ENCODE measurements around the gene TAS2R40. TPM values are rescaled to one million over a fixed set of nuclear protein-coding genes. Genes with fewer than 3 reads are reported as not detected.
"Not testable (repeated sequence)": the region's sequence is repeated elsewhere in the genome, so short reads cannot be mapped to it uniquely, and the experiment has no call there.

Gene TAS2R40
- not detected for total RNA-seq

GRCh38 chr7:143221737-143222136 is at the start of gene TAS2R40:
Gene TAS2R40, plus strand, starts transcription at chr7:143222037. Its CDS starts 42 bp downstream, at chr7:143222079.
- H3K4me1 Mint-ChIP-seq, result no peaks in the 10 kb centered on the region
- ChIA-PET POLR2A (no interaction called here), CTCF (interaction anchor here (0.7 to 9.0 kb wide), 3 partner anchors 85 to 349 kb away, joined by 3 to 235 read pairs (median 3); no protein-coding TSS in a partner anchor)
- no peak within 1 kb of the TSS for H3K4me3 Mint-ChIP-seq
- no peaks in the 10 kb centered on the region for H3K9me3 Mint-ChIP-seq
- H3K27ac Mint-ChIP-seq, result no peak within 1 kb of the TSS
- DNase-seq, result no peak
- peaks cover 42% of the 10 kb centered on the region for H3K27me3 Mint-ChIP-seq
- H3K36me3 Mint-ChIP-seq (ENCODE audit: low read depth), result no peaks in the 10 kb centered on the region

- CTCF ChIA-PET, result no interaction called here
- Mint-ChIP-seq H3K9me3 (no peaks in the 10 kb centered on the region), H3K27me3 (peaks cover 3% of the 10 kb centered on the region), H3K4me3 (no peak overlapping the region), H3K4me1 (no peaks in the 10 kb centered on the region), H3K36me3 (ENCODE audit: low read depth) (no peaks in the 10 kb centered on the region), H3K27ac (no peak overlapping the region)
- DNase-seq, result no peak
- POLR2A ChIA-PET, result no interaction called here
These were observed 49.5 kb upstream of the TAS2R40 start for GRCh38 chr7:143172354-143172753.

GRCh38 chr7:143176128-143176527 is 45.7 kb upstream of the TAS2R40 start:
- peaks cover 8% of the 10 kb centered on the region for H3K9me3 Mint-ChIP-seq
- H3K36me3 Mint-ChIP-seq (ENCODE audit: low read depth), result no peaks in the 10 kb centered on the region
- H3K4me1 Mint-ChIP-seq, result no peaks in the 10 kb centered on the region
- no peak overlapping the region for H3K4me3 Mint-ChIP-seq
- peaks cover 3% of the 10 kb centered on the region for H3K27me3 Mint-ChIP-seq
- ChIA-PET CTCF (no interaction called here), POLR2A (no interaction called here)
- H3K27ac Mint-ChIP-seq, result no peak overlapping the region
- no peak for DNase-seq

- no peaks in the 10 kb centered on the region for H3K4me1 Mint-ChIP-seq
- no peaks in the 10 kb centered on the region for H3K27me3 Mint-ChIP-seq
- ChIA-PET CTCF (no interaction called here), POLR2A (no interaction called here)
- H3K36me3 Mint-ChIP-seq (ENCODE audit: low read depth), result no peaks in the 10 kb centered on the region
- H3K4me3 Mint-ChIP-seq, result no peak overlapping the region
- DNase-seq, result no peak
- H3K27ac Mint-ChIP-seq, result no peak overlapping the region
- H3K9me3 Mint-ChIP-seq, result peaks cover 8% of the 10 kb centered on the region
These were observed 44.3 kb upstream of the TAS2R40 start for GRCh38 chr7:143177374-143178119.

- CTCF ChIA-PET; POLR2A ChIA-PET; H3K9me3 Mint-ChIP-seq; H3K4me1 Mint-ChIP-seq; H3K4me3 Mint-ChIP-seq; DNase-seq; H3K36me3 Mint-ChIP-seq (ENCODE audit: low read depth); H3K27ac Mint-ChIP-seq; H3K27me3 Mint-ChIP-seq: not testable (repeated sequence)
These were observed 41.1 kb upstream of the TAS2R40 start for GRCh38 chr7:143180771-143181170.

- peaks cover 8% of the 10 kb centered on the region for H3K9me3 Mint-ChIP-seq
- no peak overlapping the region for H3K4me3 Mint-ChIP-seq
- CTCF ChIA-PET, result no interaction called here
- peaks cover 11% of the 10 kb centered on the region for H3K27me3 Mint-ChIP-seq
- no peak for DNase-seq
- no peaks in the 10 kb centered on the region for H3K36me3 Mint-ChIP-seq (ENCODE audit: low read depth)
- no peak overlapping the region for H3K27ac Mint-ChIP-seq
- H3K4me1 Mint-ChIP-seq, result no peaks in the 10 kb centered on the region
- POLR2A ChIA-PET, result no interaction called here
These were observed 40.5 kb upstream of the TAS2R40 start for GRCh38 chr7:143181349-143181748.

- POLR2A ChIA-PET, result no interaction called here
- CTCF ChIA-PET, result no interaction called here
- Mint-ChIP-seq H3K36me3 (ENCODE audit: low read depth) (no peaks in the 10 kb centered on the region), H3K27me3 (peaks cover 15% of the 10 kb centered on the region), H3K27ac (no peak within 1 kb of the TSS), H3K4me3 (no peak within 1 kb of the TSS), H3K4me1 (no peaks in the 10 kb centered on the region), H3K9me3 (peaks cover 5% of the 10 kb centered on the region)
- no peak for DNase-seq
These were observed 38.8 kb upstream of the TAS2R40 start, which contains the start of gene TAS2R39 for GRCh38 chr7:143183024-143183423. Gene TAS2R39, plus strand, starts transcription at chr7:143183419. Its CDS starts 0 bp downstream, at chr7:143183419.

- no peaks in the 10 kb centered on the region for H3K36me3 Mint-ChIP-seq (ENCODE audit: low read depth)
- no peak for DNase-seq
- no peaks in the 10 kb centered on the region for H3K4me1 Mint-ChIP-seq
- H3K9me3 Mint-ChIP-seq, result no peaks in the 10 kb centered on the region
- POLR2A ChIA-PET, result no interaction called here
- H3K27me3 Mint-ChIP-seq, result peaks cover 15% of the 10 kb centered on the region
- CTCF ChIA-PET, result no interaction called here
- no peak overlapping the region for H3K27ac Mint-ChIP-seq
- no peak overlapping the region for H3K4me3 Mint-ChIP-seq
These were observed 36.3 kb upstream of the TAS2R40 start for GRCh38 chr7:143185551-143185950.

GRCh38 chr7:143188994-143189393 is 32.8 kb upstream of the TAS2R40 start:
- DNase-seq, result no peak
- Mint-ChIP-seq H3K36me3 (ENCODE audit: low read depth) (no peaks in the 10 kb centered on the region), H3K9me3 (no peaks in the 10 kb centered on the region), H3K4me1 (no peaks in the 10 kb centered on the region), H3K27ac (no peak overlapping the region), H3K4me3 (no peak overlapping the region), H3K27me3 (peaks cover 12% of the 10 kb centered on the region)
- CTCF ChIA-PET, result interaction anchor here (0.8 kb wide), 1 partner anchor 26 kb away, joined by 3 read pairs; no protein-coding TSS in a partner anchor
- POLR2A ChIA-PET, result no interaction called here

GRCh38 chr7:143193880-143194279 is 28.0 kb upstream of the TAS2R40 start:
- no peak for DNase-seq
- ChIA-PET CTCF (no interaction called here), POLR2A (no interaction called here)
- no peaks in the 10 kb centered on the region for H3K36me3 Mint-ChIP-seq (ENCODE audit: low read depth)
- H3K9me3 Mint-ChIP-seq, result no peaks in the 10 kb centered on the region
- peaks cover 6% of the 10 kb centered on the region for H3K27me3 Mint-ChIP-seq
- no peak overlapping the region for H3K4me3 Mint-ChIP-seq
- no peak overlapping the region for H3K27ac Mint-ChIP-seq
- H3K4me1 Mint-ChIP-seq, result no peaks in the 10 kb centered on the region

- Mint-ChIP-seq H3K36me3 (ENCODE audit: low read depth) (no peaks in the 10 kb centered on the region), H3K9me3 (no peaks in the 10 kb centered on the region), H3K27me3 (peaks cover 19% of the 10 kb centered on the region), H3K27ac (no peak overlapping the region), H3K4me1 (no peaks in the 10 kb centered on the region), H3K4me3 (no peak overlapping the region)
- POLR2A ChIA-PET, result no interaction called here
- CTCF ChIA-PET, result interaction anchor here (1.3 kb wide), 1 partner anchor 16 kb away, joined by 4 read pairs; no protein-coding TSS in a partner anchor
- DNase-seq, result no peak
These were observed 22.8 kb upstream of the TAS2R40 start for GRCh38 chr7:143199040-143199439.

GRCh38 chr7:143202161-143202560 is 19.7 kb upstream of the TAS2R40 start:
- Mint-ChIP-seq H3K9me3 (no peaks in the 10 kb centered on the region), H3K4me3 (no peak overlapping the region), H3K27me3 (peaks cover 24% of the 10 kb centered on the region), H3K27ac (no peak overlapping the region), H3K4me1 (peaks cover 12% of the 10 kb centered on the region), H3K36me3 (ENCODE audit: low read depth) (no peaks in the 10 kb centered on the region)
- DNase-seq, result no peak
- ChIA-PET CTCF (interaction anchor here (0.9 to 2.7 kb wide), 3 partner anchors 13 to 329 kb away, joined by 3 to 14 read pairs (median 3); no protein-coding TSS in a partner anchor), POLR2A (no interaction called here)

- no peak for DNase-seq
- Mint-ChIP-seq H3K36me3 (ENCODE audit: low read depth) (no peaks in the 10 kb centered on the region), H3K4me1 (peaks cover 12% of the 10 kb centered on the region), H3K27me3 (peaks cover 22% of the 10 kb centered on the region), H3K27ac (no peak overlapping the region), H3K4me3 (no peak overlapping the region), H3K9me3 (no peaks in the 10 kb centered on the region)
- CTCF ChIA-PET, result interaction anchor here (1.1 to 2.7 kb wide), 2 partner anchors 11 to 331 kb away, joined by 3 to 14 read pairs; no protein-coding TSS in a partner anchor
- POLR2A ChIA-PET, result no interaction called here
These were observed 18.5 kb upstream of the TAS2R40 start for GRCh38 chr7:143203386-143203785.

All from activated CD4-positive, alpha-beta memory T cell treated with anti-CD3 and anti-CD28 coated beads, Interleukin-2, amount 10 ng/mL, durations not matched to agents 7 days and 5 days (primary cell).